H1 (cell line): Measurements from ENCODE around the gene HAO1. TPM values are rescaled to one million over a fixed set of nuclear protein-coding genes. Genes with fewer than 3 reads are reported as not detected.

Experiments used
- CTCF ChIA-PET: fragments of 300-600 bp; sonication (Branson Sonifier 250); formaldehyde crosslinking; loops from one replicate; lab custom pipeline; 2021; ENCODE audit not compliant: partially characterized antibody; lab: Charles Lee
- POLR2A ChIA-PET: fragments of 300-600 bp; sonication (Branson Sonifier 250); formaldehyde crosslinking; loops from one replicate; lab custom pipeline; 2021; ENCODE audit warnings: inconsistent platforms; ENCODE audit not compliant: partially characterized antibody; lab: Charles Lee
- DNase-seq, 2 experiments: peaks; one replicate each; pipeline versions ENCODE4 v3.0.0 to v3.0.0-alpha.2; 2010 to 2022; ENCODE audit warnings: low spot score in 2 of 2, low read depth in 1 of 2, mixed read lengths in 1 of 2
- FAIRE-seq: peaks from 2 replicates; lab custom pipeline; 2011; peaks lifted over from hg19 to GRCh38; lab: Jason Lieb, UNC
- H2AFZ ChIP-seq: 2 replicates; pipeline ENCODE4 v1.8.1; 2012; ENCODE audit warnings: low read length, inconsistent platforms
- H2AK5ac ChIP-seq: 2 replicates; pipeline ENCODE4 v1.6.1; 2013; ENCODE audit warnings: low read depth, low read length
- H2BK120ac ChIP-seq: replicated peaks from 2 replicates; pipeline ENCODE3; 2013; ENCODE audit warnings: low read depth, low read length, inconsistent platforms
- H2BK12ac ChIP-seq: 2 replicates; pipeline ENCODE4 v1.6.1; 2013; ENCODE audit warnings: low read depth, low read length
- H2BK15ac ChIP-seq: 2 replicates; pipeline ENCODE4 v1.6.1; 2013; ENCODE audit warnings: low read length
- H2BK20ac ChIP-seq: 2 replicates; pipeline ENCODE4 v1.6.1; 2013; ENCODE audit warnings: low read length
- H2BK5ac ChIP-seq: 2 replicates; pipeline ENCODE4 v1.6.1; 2013; ENCODE audit warnings: low read depth, low read length
- H3K14ac ChIP-seq: 2 replicates; pipeline ENCODE4 v1.6.1; 2013; ENCODE audit warnings: inconsistent platforms; ENCODE audit not compliant: insufficient read length
- H3K18ac ChIP-seq: 2 replicates; pipeline ENCODE4 v1.6.1; 2013; ENCODE audit warnings: low read length; ENCODE audit errors: extremely low read depth
- H3K23ac ChIP-seq: 2 replicates; pipeline ENCODE4 v1.6.1; 2013; ENCODE audit warnings: inconsistent platforms; ENCODE audit not compliant: insufficient read length
- H3K23me2 ChIP-seq: 2 replicates; pipeline ENCODE4 v1.6.1; 2013; ENCODE audit warnings: low read depth, low read length
- H3K27ac ChIP-seq: 2 replicates; pipeline ENCODE4 v1.6.1; 2011; ENCODE audit warnings: low read depth, low read length, inconsistent platforms
- H3K27me3 ChIP-seq, 4 experiments: replicated peaks in 1 of 4; 1 replicate in 1 of 4; 2 replicates in 3 of 4; pipeline versions ENCODE4 v1.6.1 to v1.8.1; 2011 to 2013; ENCODE audit warnings: low read length in 3 of 4, mild to moderate bottlenecking in 3 of 4, inconsistent platforms in 2 of 4, mixed read lengths in 2 of 4, moderate library complexity in 1 of 4; ENCODE audit not compliant: control insufficient read depth in 3 of 4, insufficient read depth in 3 of 4; ENCODE audit errors: extremely low read depth in 1 of 4
- H3K36me3 ChIP-seq, 4 experiments: 2 replicates each; pipeline versions ENCODE4 v1.6.1 to v1.8.1; 2011 to 2013; ENCODE audit warnings: mild to moderate bottlenecking in 4 of 4, low read length in 3 of 4, moderate library complexity in 2 of 4, control low read depth in 1 of 4, inconsistent platforms in 1 of 4; ENCODE audit not compliant: insufficient read depth in 4 of 4, control insufficient read depth in 2 of 4
- H3K4ac ChIP-seq: replicated peaks from 2 replicates; pipeline ENCODE3; 2013; ENCODE audit warnings: low read length, low read depth, mixed read lengths, inconsistent platforms; ENCODE audit not compliant: insufficient read length
- H3K4me1 ChIP-seq, 4 experiments: replicated peaks in 1 of 4; 1 replicate in 1 of 4; 2 replicates in 3 of 4; pipeline versions ENCODE4 v1.6.1 to v1.8.1; 2011 to 2013; ENCODE audit warnings: low read length in 3 of 4, inconsistent platforms in 2 of 4, mixed read lengths in 1 of 4; ENCODE audit not compliant: insufficient read depth in 4 of 4, control insufficient read depth in 3 of 4
- H3K4me2 ChIP-seq, 2 experiments: 2 replicates each; pipeline versions ENCODE4 v1.6.1 to v1.8.1; 2011 to 2013; ENCODE audit warnings: low read depth in 2 of 2, low read length in 2 of 2, control low read depth in 1 of 2, inconsistent platforms in 1 of 2, mild to moderate bottlenecking in 1 of 2; ENCODE audit not compliant: insufficient read depth in 1 of 2
- H3K4me3 ChIP-seq, 4 experiments: fragments of 200-600, 300-600 bp in 1 of 4; sonication (generic), shearing (Covaris generic), sonication (Bioruptor Twin) in 1 of 4; 2 replicates each; pipeline versions ENCODE4 v1.5.1 to v1.8.1; 2011 to 2016; ENCODE audit warnings: low read length in 4 of 4, low read depth in 3 of 4, control low read depth in 2 of 4, inconsistent platforms in 2 of 4, mild to moderate bottlenecking in 2 of 4, mixed read lengths in 1 of 4, moderate library complexity in 1 of 4; ENCODE audit not compliant: insufficient read depth in 2 of 4; ENCODE audit errors: extremely low read depth in 1 of 4
- H3K56ac ChIP-seq: replicated peaks from 2 replicates; pipeline ENCODE3; 2013; ENCODE audit warnings: low read depth, mild to moderate bottlenecking, mixed read lengths, low read length, inconsistent platforms; ENCODE audit not compliant: insufficient read length
- H3K79me1 ChIP-seq: 2 replicates; pipeline ENCODE4 v1.6.1; 2013; ENCODE audit warnings: low read depth, low read length, control low read depth
- H3K79me2 ChIP-seq, 2 experiments: 2 replicates each; pipeline versions ENCODE4 v1.6.1 to v1.8.1; 2012 to 2013; ENCODE audit warnings: low read length in 2 of 2, mild to moderate bottlenecking in 2 of 2, inconsistent platforms in 1 of 2; ENCODE audit not compliant: insufficient read depth in 2 of 2, control insufficient read depth in 1 of 2
- H3K9ac ChIP-seq, 4 experiments: replicated peaks in 1 of 4; 1 replicate in 1 of 4; 2 replicates in 3 of 4; pipeline versions ENCODE4 v1.6.1 to v1.8.1; 2011 to 2013; ENCODE audit warnings: low read depth in 3 of 4, low read length in 3 of 4, control low read depth in 2 of 4, mild to moderate bottlenecking in 2 of 4, moderate library complexity in 2 of 4, inconsistent platforms in 1 of 4; ENCODE audit errors: extremely low read depth in 1 of 4
- H3K9me3 ChIP-seq, 2 experiments: 2 replicates each; pipeline versions ENCODE4 v1.6.1 to v1.8.1; 2012 to 2013; ENCODE audit warnings: mild to moderate bottlenecking in 2 of 2, moderate library complexity in 2 of 2, control low read depth in 1 of 2, inconsistent platforms in 1 of 2, low read depth in 1 of 2, low read length in 1 of 2, mixed read lengths in 1 of 2; ENCODE audit not compliant: insufficient read depth in 2 of 2
- H4K20me1 ChIP-seq, 2 experiments: replicated peaks in 1 of 2; 2 replicates each; pipeline versions ENCODE3 to v1.8.1; 2011 to 2013; ENCODE audit warnings: inconsistent platforms in 2 of 2, low read length in 2 of 2, mild to moderate bottlenecking in 1 of 2; ENCODE audit not compliant: insufficient read depth in 2 of 2, control insufficient read depth in 1 of 2
- H4K5ac ChIP-seq: 2 replicates; pipeline ENCODE4 v1.6.1; 2013; ENCODE audit warnings: low read length, low read depth, mixed read lengths, inconsistent platforms; ENCODE audit not compliant: insufficient read length
- H4K8ac ChIP-seq: 2 replicates; pipeline ENCODE4 v1.8.0; 2013; ENCODE audit warnings: mild to moderate bottlenecking, moderate library complexity, low read length, inconsistent platforms; ENCODE audit not compliant: insufficient read depth; ENCODE audit errors: extremely low read depth
- H4K91ac ChIP-seq: replicated peaks from 2 replicates; pipeline ENCODE3; 2013; ENCODE audit warnings: low read length, mixed read lengths, inconsistent platforms; ENCODE audit not compliant: insufficient read length
- ATF3 ChIP-seq: IDR thresholded peaks from 2 replicates; pipeline ENCODE4 v1.6.1; 2011; ENCODE audit warnings: low read depth, mild to moderate bottlenecking, low read length; ENCODE audit not compliant: insufficient read depth
- CHD2 ChIP-seq: IDR thresholded peaks from 2 replicates; pipeline ENCODE4 v1.6.1; 2012; ENCODE audit warnings: low read length, improper control_type of control experiment
- CTCF ChIP-seq, 3 experiments: IDR thresholded peaks; 1 replicate in 2 of 3; 2 replicates in 1 of 3; pipeline versions ENCODE4 v1.5.1 to v1.6.1; 2011; ENCODE audit warnings: low read length in 3 of 3, mild to moderate bottlenecking in 3 of 3, inconsistent platforms in 2 of 3, low read depth in 1 of 3, moderate library complexity in 1 of 3; ENCODE audit not compliant: insufficient read depth in 1 of 3; ENCODE audit errors: control extremely low read depth in 1 of 3
- E2F6 ChIP-seq: IDR thresholded peaks from 2 replicates; pipeline ENCODE4 v1.6.1; 2012; ENCODE audit warnings: inconsistent platforms
- KDM1A ChIP-seq: fragments of 200-600, 300-600 bp; sonication (generic); IDR thresholded peaks from 2 replicates; pipeline ENCODE4 v1.7.1; 2016; ENCODE audit warnings: mild to moderate bottlenecking, low read length, borderline replicate concordance
- MAFK ChIP-seq: IDR thresholded peaks from 2 replicates; pipeline ENCODE4 v1.6.1; 2012; ENCODE audit warnings: low read depth, mild to moderate bottlenecking, improper control_type of control experiment, low read length
- NRF1 ChIP-seq: IDR thresholded peaks from 2 replicates; pipeline ENCODE4 v1.6.1; 2011; ENCODE audit warnings: mild to moderate bottlenecking, low read depth, low read length, improper control_type of control experiment
- RXRA ChIP-seq: IDR thresholded peaks from 2 replicates; pipeline ENCODE4 v1.6.1; 2011; ENCODE audit warnings: low read depth, mild to moderate bottlenecking, low read length, moderate library complexity; ENCODE audit not compliant: insufficient read depth
- TBP ChIP-seq: IDR thresholded peaks from 2 replicates; pipeline ENCODE4 v1.6.1; 2011; ENCODE audit warnings: low read depth, low read length, improper control_type of control experiment
- TCF12 ChIP-seq: IDR thresholded peaks from 2 replicates; pipeline ENCODE4 v1.6.1; 2011; ENCODE audit warnings: low read depth, mild to moderate bottlenecking, low read length
- ZNF274 ChIP-seq: IDR thresholded peaks from 2 replicates; pipeline ENCODE4 v1.7.0; 2012; ENCODE audit warnings: low read length, borderline replicate concordance; ENCODE audit errors: extremely low read depth
- WGBS, 2 experiments: shearing (Covaris generic) in 1 of 2; methylation state at CpG; one replicate each; pipeline versions ENCODE4 v1.1.6 to v1.1.7; 2013 to 2015; ENCODE audit warnings: low lambda C conversion rate in 2 of 2, mixed read lengths in 2 of 2, inconsistent platforms in 1 of 2, low coverage in 1 of 2, missing lambda C conversion rate in 1 of 2; ENCODE audit not compliant: insufficient replicate concordance in 2 of 2, insufficient coverage in 1 of 2, insufficient read length in 1 of 2; ENCODE audit errors: extremely low coverage in 1 of 2, missing lambda C conversion rate in 1 of 2; 5-methylcytosine and 5-hydroxymethylcytosine counted together
- polyA plus RNA-seq, 7 experiments: library from polyadenylated mRNA; depleted of rRNA in 3 of 7; stranded (reverse) in 5 of 7; unstranded in 2 of 7; fragments of >200 nt in 5 of 7; fragments of 200-250 nt in 2 of 7; gene quantifications; 1 replicate in 5 of 7; 2 replicates in 1 of 7; 4 replicates in 1 of 7; pipeline versions ENCODE4 v1.2.1 to v1.2.3, GENCODE V29; 2011 to 2013; ENCODE audit warnings: missing spikeins in 2 of 7, mixed read lengths in 2 of 7
- total RNA-seq: library from RNA; stranded (reverse); fragmentation: NEBNext Ultra II Directional; extraction: Animal tissue kit (Norgen Biotek cat#: 25700); gene quantifications from 2 replicates; pipeline ENCODE4 v1.2.1, GENCODE V29; 2021

The HAO1 gene
- total and polyA plus RNA-seq, 2 of the 8 experiments (the other 6 are each of a cell fraction or from before 2014, with no cell fraction given), result not detected

- H4K5ac ChIP-seq, result no peak overlapping the region
- ChIA-PET CTCF (interaction anchor here (1.0 to 2.3 kb wide), 2 partner anchors 14 to 23 kb away, joined by 3 to 11 read pairs; no protein-coding TSS in a partner anchor), POLR2A (no interaction called here)
- no peak overlapping the region for H2AK5ac ChIP-seq
- no peak overlapping the region for H3K4ac ChIP-seq
- H3K9me3 ChIP-seq, result no peaks in the 10 kb centered on the region
- no peaks in the 10 kb centered on the region for H3K27me3 ChIP-seq
- no peaks in the 10 kb centered on the region for H3K4me1 ChIP-seq
- H3K4me2 ChIP-seq, result no peak overlapping the region
- no peak overlapping the region for H3K9ac ChIP-seq
- no peak overlapping the region for H3K23ac ChIP-seq
- no peak overlapping the region for H3K27ac ChIP-seq
- 53% methylated on average over 1 of the region's 1 CpG; no CpG with 5 or more reads in 1 of the 2 experiments for WGBS, 2 experiments
- H2BK5ac ChIP-seq, result no peak overlapping the region
- no peak overlapping the region for H2BK12ac ChIP-seq
- H2BK20ac ChIP-seq, result no peak overlapping the region
- H3K4me3 ChIP-seq, result no peak overlapping the region
- no peaks in the 10 kb centered on the region for H3K79me1 ChIP-seq
- no peak overlapping the region for H3K18ac ChIP-seq
- no peak for FAIRE-seq
- H2AFZ ChIP-seq, result no peak overlapping the region
- H2BK15ac ChIP-seq, result no peak overlapping the region
- H4K20me1 ChIP-seq, result no peaks in the 10 kb centered on the region
- DNase-seq, result no peak
- no peaks in the 10 kb centered on the region for H3K36me3 ChIP-seq
- H3K56ac ChIP-seq, result no peak overlapping the region
- H2BK120ac ChIP-seq, result no peak overlapping the region
- no peak overlapping the region for H4K91ac ChIP-seq
- no peak overlapping the region for H4K8ac ChIP-seq
- H3K14ac ChIP-seq, result no peak overlapping the region
- H3K23me2 ChIP-seq, result no peaks in the 10 kb centered on the region
- H3K79me2 ChIP-seq, result no peaks in the 10 kb centered on the region
- TF ChIP-seq CTCF (IDR thresholded peaks at IDR 0.05; ENCODE audit: control extremely low read depth in 1 of 3, insufficient read depth in 1 of 3, low read depth in 1 of 3, low read length in 3 of 3) (no peak), MAFK (no peak), NRF1 (no peak), ZNF274 (no peak), KDM1A (no peak), TCF12 (no peak), RXRA (no peak), ATF3 (no peak), TBP (no peak), CHD2 (no peak), E2F6 (no peak)
These were observed 10.1 kb upstream of the HAO1 start for GRCh38 chr20:7950387-7950786.
